ENCODE results near the gene GPR137B.
"Not testable (repeated sequence)": the region's sequence is repeated elsewhere in the genome, so short reads cannot be mapped to it uniquely, and the experiment has no call there.

Gene GPR137B

DNA sequence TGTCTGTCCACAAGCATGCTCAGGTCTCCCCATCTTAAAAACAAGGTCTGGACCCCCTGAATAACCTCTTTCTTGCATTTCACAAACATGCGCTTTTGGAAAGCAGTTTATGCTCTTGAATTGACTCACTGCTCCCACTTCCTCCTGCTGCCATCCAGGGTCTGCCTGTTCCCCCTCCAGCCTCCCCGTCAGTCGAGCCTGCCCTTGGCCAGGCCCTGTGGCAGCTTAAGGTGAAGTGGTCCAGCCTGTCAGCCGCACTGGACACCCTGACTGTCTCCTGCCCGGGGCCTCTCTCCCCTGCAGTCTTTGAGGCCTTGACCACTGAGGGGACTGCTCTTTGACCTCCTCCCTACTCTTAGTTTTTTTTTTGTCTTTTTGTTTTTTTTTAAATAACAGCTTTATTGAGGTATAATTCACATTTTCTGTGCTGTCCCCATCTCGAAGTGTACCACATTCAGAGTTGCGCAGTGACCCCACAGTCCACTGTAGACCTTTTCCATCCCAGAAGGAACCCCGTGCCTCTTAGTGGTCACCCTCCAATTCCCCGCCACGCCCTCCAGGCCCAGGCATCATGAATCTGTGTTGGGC lies 18.3 kb downstream of the GPR137B start:
- no peak overlapping the region for H3K4me3 ChIP-seq (ENCODE audit: low read length)
- no peak overlapping the region for H3K27ac ChIP-seq (ENCODE audit: low read depth, low read length)
- no peaks in the 10 kb centered on the region for H3K36me3 ChIP-seq (ENCODE audit: control insufficient read depth, insufficient read depth, low read length)
- no peaks in the 10 kb centered on the region for H3K4me1 ChIP-seq (ENCODE audit: control insufficient read depth, insufficient read depth, low read length)
- H3K27me3 ChIP-seq (ENCODE audit: control insufficient read depth, insufficient read depth, low read length) = no peaks in the 10 kb centered on the region
- H3K9ac ChIP-seq (ENCODE audit: low read length) = no peak overlapping the region

DNA sequence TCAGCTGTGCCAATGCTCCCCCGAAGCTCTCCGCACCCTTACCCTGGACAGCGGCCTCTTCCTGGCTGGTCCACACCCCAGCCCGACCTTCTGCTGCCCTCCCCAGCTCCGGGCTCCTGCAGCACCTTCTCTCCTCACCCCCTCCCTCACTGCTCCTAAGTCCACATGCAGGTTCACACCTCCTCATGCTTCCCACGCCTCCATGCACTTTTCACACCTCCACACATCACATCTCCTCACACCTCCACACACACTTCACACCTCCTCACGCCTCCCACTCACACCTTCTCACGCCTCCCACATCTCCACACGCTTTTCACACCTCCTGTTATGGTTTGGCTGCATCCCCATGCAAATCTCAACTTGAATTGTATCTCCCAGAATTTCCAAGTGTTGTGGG lies 18.9 kb downstream of the GPR137B start:
- no peak overlapping the region for H3K4me3 ChIP-seq (ENCODE audit: low read length)
- no peaks in the 10 kb centered on the region for H3K27me3 ChIP-seq (ENCODE audit: control insufficient read depth, insufficient read depth, low read length)
- no peak overlapping the region for H3K27ac ChIP-seq (ENCODE audit: low read depth, low read length)
- no peaks in the 10 kb centered on the region for H3K4me1 ChIP-seq (ENCODE audit: control insufficient read depth, insufficient read depth, low read length)
- no peaks in the 10 kb centered on the region for H3K36me3 ChIP-seq (ENCODE audit: control insufficient read depth, insufficient read depth, low read length)
- no peak overlapping the region for H3K9ac ChIP-seq (ENCODE audit: low read length)

DNA sequence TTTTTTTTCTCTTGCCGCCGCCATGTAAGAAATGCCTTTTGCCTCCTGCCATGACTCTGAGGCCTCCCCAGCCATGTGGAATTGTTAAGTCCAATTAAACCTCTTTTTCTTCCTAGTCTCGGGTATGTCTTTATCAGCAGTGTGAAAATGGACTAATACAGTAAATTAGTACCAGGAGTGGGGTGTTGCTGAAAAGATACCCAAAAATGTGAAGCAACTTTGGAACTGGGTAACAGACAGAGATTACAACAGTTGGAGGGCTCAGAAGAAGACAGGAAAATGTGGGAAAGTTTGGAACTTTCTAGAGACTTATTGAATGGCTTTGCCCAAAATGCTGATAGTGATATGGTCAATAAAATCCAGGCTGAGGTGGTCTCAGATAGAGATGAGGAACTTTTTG lies 19.4 kb downstream of the GPR137B start:
- not testable (repeated sequence) for H3K4me3 ChIP-seq (ENCODE audit: low read length); H3K27me3 ChIP-seq (ENCODE audit: control insufficient read depth, insufficient read depth, low read length); H3K9ac ChIP-seq (ENCODE audit: low read length); H3K36me3 ChIP-seq (ENCODE audit: control insufficient read depth, insufficient read depth, low read length); H3K4me1 ChIP-seq (ENCODE audit: control insufficient read depth, insufficient read depth, low read length); H3K27ac ChIP-seq (ENCODE audit: low read depth, low read length)

DNA sequence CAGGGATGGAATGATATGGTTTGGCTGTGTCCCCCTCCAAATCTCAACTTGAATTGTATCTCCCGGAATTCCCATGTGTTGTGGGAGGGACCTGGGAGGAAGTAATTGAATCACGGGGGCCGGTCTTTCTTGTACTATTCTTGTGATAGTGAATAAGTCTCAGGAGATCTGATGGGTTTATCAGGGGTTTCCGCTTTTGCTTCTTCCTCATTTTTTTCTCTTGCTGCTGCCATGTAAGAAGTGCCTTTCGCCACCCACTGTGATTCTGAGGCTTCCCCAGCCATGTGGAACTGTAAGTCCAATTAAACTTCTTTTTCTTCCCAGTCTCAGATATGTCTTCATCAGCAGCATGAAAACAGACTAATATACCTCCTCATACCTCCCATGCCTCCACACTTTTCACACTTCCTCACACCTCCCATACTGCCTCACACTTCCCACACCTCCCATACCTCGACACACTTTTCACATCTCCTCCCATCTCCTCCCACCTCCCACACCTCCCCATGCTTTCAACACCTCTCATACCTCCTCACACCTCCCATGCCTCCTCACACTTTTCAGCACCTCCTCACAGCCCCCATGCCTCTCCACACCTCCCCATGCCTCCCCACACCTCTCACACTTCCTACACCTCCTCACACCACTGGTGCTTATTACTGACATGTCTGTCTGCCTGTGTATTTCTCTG lies 21.3 kb downstream of the GPR137B start:
- Histone ChIP-seq H3K4me1 (ENCODE audit: control insufficient read depth, insufficient read depth, low read length) (no peaks in the 10 kb centered on the region), H3K4me3 (ENCODE audit: low read length) (no peak overlapping the region), H3K36me3 (ENCODE audit: control insufficient read depth, insufficient read depth, low read length) (no peaks in the 10 kb centered on the region), H3K27me3 (ENCODE audit: control insufficient read depth, insufficient read depth, low read length) (no peaks in the 10 kb centered on the region), H3K9ac (ENCODE audit: low read length) (no peak overlapping the region), H3K27ac (ENCODE audit: low read depth, low read length) (no peak overlapping the region)

DNA sequence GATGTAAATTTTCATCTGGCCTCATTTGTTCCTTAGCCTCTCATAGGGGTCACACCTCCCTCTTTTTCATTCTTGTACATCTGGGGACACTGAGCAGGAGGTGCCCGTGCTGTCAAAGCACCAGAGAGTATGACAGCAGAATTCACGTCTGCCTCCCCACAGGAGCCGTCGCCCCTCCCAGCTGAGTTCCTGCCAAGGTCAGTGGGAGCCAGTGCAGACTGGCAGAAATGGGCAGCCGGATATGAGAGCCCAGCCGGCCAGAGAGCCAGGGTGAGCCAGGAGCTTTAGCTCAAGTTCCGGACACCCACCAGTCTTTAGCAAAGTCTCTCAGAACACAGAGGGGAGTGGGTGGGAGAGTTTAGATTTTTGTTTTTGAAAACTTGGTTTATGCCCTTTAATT lies 21.9 kb downstream of the GPR137B start:
- H3K4me3 ChIP-seq (ENCODE audit: low read length) = no peak overlapping the region
- H3K27ac ChIP-seq (ENCODE audit: low read depth, low read length) = no peak overlapping the region
- H3K27me3 ChIP-seq (ENCODE audit: control insufficient read depth, insufficient read depth, low read length) = no peaks in the 10 kb centered on the region
- H3K9ac ChIP-seq (ENCODE audit: low read length) = no peak overlapping the region
- H3K4me1 ChIP-seq (ENCODE audit: control insufficient read depth, insufficient read depth, low read length) = no peaks in the 10 kb centered on the region
- H3K36me3 ChIP-seq (ENCODE audit: control insufficient read depth, insufficient read depth, low read length) = no peaks in the 10 kb centered on the region

DNA sequence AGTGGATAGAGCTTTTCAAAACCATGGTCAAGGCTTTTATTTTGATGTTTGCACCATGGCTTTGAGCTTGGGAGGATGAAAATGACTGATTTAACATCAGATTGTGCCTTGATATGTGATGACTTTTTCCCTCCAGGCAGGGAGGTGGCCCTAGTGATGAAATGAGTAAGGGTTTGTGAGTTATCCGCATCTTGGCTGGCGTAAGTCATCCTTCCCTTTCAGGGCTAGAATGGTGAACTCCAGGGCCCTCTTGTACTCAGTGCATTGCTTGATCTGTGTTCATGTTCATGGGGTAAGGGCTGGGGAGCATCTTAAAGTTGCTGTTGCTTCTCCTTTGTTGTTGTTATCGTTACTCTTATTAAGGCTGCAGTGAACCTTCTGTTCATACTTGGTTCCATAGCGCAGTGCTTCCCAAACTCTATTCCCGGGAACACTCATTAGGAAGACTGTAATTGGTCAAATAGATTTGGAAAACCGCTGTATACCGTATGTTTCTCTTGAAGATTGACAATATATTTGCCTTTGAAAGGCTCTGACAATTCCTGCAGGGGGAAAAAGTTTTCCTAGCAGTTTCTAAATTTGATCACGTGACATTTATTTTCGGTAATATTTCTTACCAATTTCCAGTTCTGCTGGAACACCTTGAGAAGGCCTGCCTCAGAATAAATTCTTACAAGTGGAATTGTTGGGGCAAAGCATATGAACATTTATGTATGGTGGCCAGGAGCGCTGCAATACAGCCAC lies 23.1 kb downstream of the GPR137B start:
- H3K27me3 ChIP-seq (ENCODE audit: control insufficient read depth, insufficient read depth, low read length) = no peaks in the 10 kb centered on the region
- H3K36me3 ChIP-seq (ENCODE audit: control insufficient read depth, insufficient read depth, low read length) = no peaks in the 10 kb centered on the region
- H3K27ac ChIP-seq (ENCODE audit: low read depth, low read length) = no peak overlapping the region
- no peak overlapping the region for H3K9ac ChIP-seq (ENCODE audit: low read length)
- no peaks in the 10 kb centered on the region for H3K4me1 ChIP-seq (ENCODE audit: control insufficient read depth, insufficient read depth, low read length)
- H3K4me3 ChIP-seq (ENCODE audit: low read length) = no peak overlapping the region

DNA sequence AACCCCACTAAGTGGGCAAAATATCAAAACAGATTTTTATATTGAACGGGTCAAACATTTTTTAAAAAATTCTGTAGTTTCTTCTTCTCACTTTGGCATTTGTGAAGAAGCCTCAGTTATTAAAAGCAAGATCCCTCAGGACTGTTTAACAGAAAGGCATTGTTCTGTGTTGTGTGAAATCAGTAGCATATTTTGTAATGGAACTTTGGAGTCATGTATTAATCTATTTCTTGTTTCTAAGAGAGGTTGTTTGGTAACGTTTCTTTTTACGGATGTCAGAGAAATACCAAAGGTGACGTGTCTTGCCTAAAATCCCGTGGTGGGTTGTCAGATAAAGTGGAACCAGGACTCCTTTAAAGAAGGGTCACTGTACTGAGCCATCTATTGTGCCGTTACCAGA lies 23.7 kb downstream of the GPR137B start:
- no peaks in the 10 kb centered on the region for H3K27me3 ChIP-seq (ENCODE audit: control insufficient read depth, insufficient read depth, low read length)
- H3K27ac ChIP-seq (ENCODE audit: low read depth, low read length) = no peak overlapping the region
- H3K36me3 ChIP-seq (ENCODE audit: control insufficient read depth, insufficient read depth, low read length) = no peaks in the 10 kb centered on the region
- H3K4me1 ChIP-seq (ENCODE audit: control insufficient read depth, insufficient read depth, low read length) = no peaks in the 10 kb centered on the region
- H3K4me3 ChIP-seq (ENCODE audit: low read length) = no peak overlapping the region
- no peak overlapping the region for H3K9ac ChIP-seq (ENCODE audit: low read length)

DNA sequence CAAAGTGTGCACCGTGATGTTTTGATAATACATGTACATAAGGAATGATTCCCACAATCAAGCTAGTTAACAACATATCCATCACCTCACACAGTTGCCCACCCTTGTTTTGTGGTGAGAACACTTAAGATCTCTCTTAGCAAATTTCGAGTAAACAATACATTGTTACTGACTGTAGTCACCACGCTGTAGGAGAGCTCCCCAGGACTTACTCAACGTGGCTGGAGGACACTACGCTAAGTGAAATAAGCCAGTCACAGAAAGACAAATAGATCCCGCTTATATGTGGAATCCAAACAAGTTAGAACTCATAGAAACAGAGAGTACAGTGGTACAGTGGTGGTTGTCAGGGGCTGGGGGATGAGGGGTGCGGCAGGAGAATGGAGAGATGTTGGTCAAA lies 24.8 kb downstream of the GPR137B start:
- Histone ChIP-seq H3K4me1 (ENCODE audit: control insufficient read depth, insufficient read depth, low read length) (no peaks in the 10 kb centered on the region), H3K27me3 (ENCODE audit: control insufficient read depth, insufficient read depth, low read length) (no peaks in the 10 kb centered on the region), H3K36me3 (ENCODE audit: control insufficient read depth, insufficient read depth, low read length) (no peaks in the 10 kb centered on the region), H3K9ac (ENCODE audit: low read length) (no peak overlapping the region), H3K4me3 (ENCODE audit: low read length) (no peak overlapping the region), H3K27ac (ENCODE audit: low read depth, low read length) (no peak overlapping the region)

DNA sequence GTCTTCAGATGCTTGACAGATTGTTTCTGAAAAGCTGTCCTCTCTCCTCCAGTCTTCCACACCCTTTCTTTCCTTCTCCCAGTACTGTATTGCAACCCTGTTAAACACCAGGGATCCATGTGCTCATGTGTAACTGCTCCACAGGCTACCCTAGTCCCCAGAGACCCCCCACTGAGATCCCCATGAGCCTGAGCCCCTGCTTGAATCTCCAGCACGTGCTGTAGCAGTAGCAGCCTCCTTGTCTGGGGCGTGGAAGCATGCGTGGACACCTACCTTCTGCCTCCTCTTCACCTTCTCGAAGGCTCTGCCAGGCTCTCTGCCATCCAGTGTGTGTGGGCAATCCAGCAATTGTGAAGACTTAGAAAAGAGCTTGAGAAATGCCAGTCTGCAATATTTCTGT lies 25.2 kb downstream of the GPR137B start:
- no peaks in the 10 kb centered on the region for H3K4me1 ChIP-seq (ENCODE audit: control insufficient read depth, insufficient read depth, low read length)
- H3K36me3 ChIP-seq (ENCODE audit: control insufficient read depth, insufficient read depth, low read length) = no peaks in the 10 kb centered on the region
- no peak overlapping the region for H3K9ac ChIP-seq (ENCODE audit: low read length)
- no peaks in the 10 kb centered on the region for H3K27me3 ChIP-seq (ENCODE audit: control insufficient read depth, insufficient read depth, low read length)
- no peak overlapping the region for H3K27ac ChIP-seq (ENCODE audit: low read depth, low read length)
- no peak overlapping the region for H3K4me3 ChIP-seq (ENCODE audit: low read length)

DNA sequence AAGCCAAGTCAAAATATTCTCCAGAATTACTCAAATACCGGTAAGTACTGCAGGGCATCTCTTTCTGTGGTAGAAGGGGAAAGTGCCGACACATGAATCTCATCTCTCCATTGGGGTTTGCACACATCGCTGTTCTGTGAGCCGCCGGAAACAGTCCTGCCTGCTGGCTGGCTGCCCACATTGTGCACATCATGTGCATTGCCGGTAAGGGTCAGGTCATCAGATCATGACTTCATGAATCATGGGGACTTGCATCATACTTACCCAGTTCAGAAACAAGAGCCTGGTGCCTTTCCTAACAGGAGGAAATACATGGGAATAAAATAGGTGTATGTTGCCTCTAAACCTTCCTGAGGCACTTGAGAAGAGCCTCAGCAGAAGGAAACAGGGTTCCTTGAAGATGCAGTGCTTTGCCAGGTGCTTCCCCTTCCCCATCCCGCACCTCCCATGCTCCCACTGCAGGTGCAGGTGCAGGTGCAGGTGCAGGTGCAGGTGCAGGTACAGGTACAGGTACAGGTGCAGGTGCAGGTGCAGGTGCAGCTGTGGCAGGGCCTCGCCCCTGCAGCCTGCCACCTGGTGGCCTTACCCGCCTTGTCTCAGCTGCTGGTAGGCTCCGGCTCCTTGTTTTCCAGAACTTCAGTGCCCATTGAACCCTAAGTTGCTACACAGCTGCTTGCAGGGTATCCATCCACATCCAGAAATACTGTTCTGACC lies 26.5 kb downstream of the GPR137B start:
- H3K36me3 ChIP-seq (ENCODE audit: control insufficient read depth, insufficient read depth, low read length) = no peaks in the 10 kb centered on the region
- H3K27ac ChIP-seq (ENCODE audit: low read depth, low read length) = no peak overlapping the region
- H3K9ac ChIP-seq (ENCODE audit: low read length) = no peak overlapping the region
- no peak overlapping the region for H3K4me3 ChIP-seq (ENCODE audit: low read length)
- no peaks in the 10 kb centered on the region for H3K27me3 ChIP-seq (ENCODE audit: control insufficient read depth, insufficient read depth, low read length)
- no peaks in the 10 kb centered on the region for H3K4me1 ChIP-seq (ENCODE audit: control insufficient read depth, insufficient read depth, low read length)

DNA sequence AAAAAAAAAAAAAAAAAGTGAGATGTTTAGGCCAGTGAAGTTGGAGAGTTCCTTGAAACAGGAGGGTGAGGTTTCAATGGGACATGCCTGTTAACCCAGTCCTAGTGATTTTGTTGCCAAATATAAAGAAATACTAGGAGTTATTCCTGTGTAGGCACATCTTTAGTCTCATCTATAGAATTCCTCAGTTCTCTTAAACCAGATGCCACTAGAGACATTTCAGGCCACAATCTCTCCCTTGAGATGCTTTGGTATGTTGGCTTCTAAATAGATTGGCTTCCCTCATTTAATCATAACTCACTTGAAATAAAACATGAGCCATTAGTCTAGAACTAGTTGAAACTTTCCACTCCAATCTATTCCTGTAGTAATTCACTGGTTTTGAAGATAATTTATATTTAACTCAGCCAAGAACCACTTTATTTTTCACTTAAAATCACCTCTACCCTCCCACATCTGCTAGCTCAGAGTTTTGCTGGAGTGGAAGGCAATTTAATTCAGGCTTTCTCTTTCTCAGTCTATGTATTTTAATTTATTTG lies 29.8 kb downstream of the GPR137B start:
- Histone ChIP-seq H3K4me3 (ENCODE audit: low read length) (no peak overlapping the region), H3K4me1 (ENCODE audit: control insufficient read depth, insufficient read depth, low read length) (no peaks in the 10 kb centered on the region), H3K36me3 (ENCODE audit: control insufficient read depth, insufficient read depth, low read length) (no peaks in the 10 kb centered on the region), H3K27ac (ENCODE audit: low read depth, low read length) (no peak overlapping the region), H3K27me3 (ENCODE audit: control insufficient read depth, insufficient read depth, low read length) (no peaks in the 10 kb centered on the region), H3K9ac (ENCODE audit: low read length) (no peak overlapping the region)

DNA sequence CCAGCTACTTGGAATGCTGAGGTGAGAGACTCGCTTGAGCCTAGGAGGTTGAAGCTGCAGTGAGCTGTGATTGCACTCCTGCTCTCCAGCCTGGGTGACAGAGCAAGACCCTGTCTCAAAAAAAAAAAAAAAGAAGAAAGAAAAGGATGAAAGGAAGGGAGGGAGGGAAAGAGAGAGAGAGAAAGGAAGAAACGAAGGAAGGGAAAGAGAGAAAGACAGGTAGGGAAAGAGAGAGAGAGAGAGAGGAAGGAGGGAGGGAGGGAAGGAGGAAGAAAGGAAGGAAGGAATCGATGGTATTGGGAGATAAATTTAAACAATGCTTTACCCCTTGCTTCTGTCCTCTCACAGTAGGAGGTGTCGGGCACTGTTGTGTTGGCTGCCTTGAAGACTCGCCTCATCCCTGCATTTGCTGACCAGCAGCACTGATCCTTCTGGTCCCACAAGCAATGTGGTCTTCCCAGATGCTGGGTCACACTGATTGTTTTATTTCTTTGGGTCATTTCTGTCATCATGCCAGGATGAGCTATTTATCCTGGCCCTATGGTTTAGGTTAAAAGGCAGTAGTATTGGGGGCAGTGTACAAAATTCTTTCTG lies 30.9 kb downstream of the GPR137B start:
- H3K27ac ChIP-seq (ENCODE audit: low read depth, low read length) = no peak overlapping the region
- H3K4me3 ChIP-seq (ENCODE audit: low read length) = no peak overlapping the region
- no peaks in the 10 kb centered on the region for H3K4me1 ChIP-seq (ENCODE audit: control insufficient read depth, insufficient read depth, low read length)
- no peaks in the 10 kb centered on the region for H3K36me3 ChIP-seq (ENCODE audit: control insufficient read depth, insufficient read depth, low read length)
- H3K27me3 ChIP-seq (ENCODE audit: control insufficient read depth, insufficient read depth, low read length) = no peaks in the 10 kb centered on the region
- no peak overlapping the region for H3K9ac ChIP-seq (ENCODE audit: low read length)

Measured in rectal smooth muscle tissue (tissue), 1 donor.